Cortex of kidney (tissue), 1 donor: ENCODE data around the gene SLC35B1.

ENCODE experiments used
- DNase-seq: peaks from one replicate; lab custom pipeline; 2025; lab: John Stamatoyannopoulos, UW

SLC35B1 gene

GRCh38 chr17:49670002-49670401 is 37.8 kb downstream of the SLC35B1 start:
- no peak for DNase-seq

DNA sequence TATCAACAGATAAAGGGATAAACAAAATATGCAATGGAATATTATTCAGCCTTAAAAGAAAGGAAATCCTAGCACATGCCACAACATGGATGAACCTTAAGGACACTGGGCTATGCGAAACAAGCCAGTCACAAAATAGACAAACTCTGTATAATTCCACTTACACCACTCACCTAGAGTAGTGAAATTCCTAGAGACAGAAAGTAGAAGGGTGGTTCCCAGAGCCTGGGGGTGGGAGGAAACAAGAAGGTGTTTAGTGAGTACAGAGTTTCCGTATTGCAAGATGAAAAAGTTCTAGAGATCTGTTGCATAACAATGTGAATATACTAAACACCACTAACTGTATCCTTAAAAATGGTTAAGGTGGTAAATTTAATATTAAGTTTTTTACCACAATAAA is 39.9 kb downstream of the SLC35B1 start:
- DNase-seq = no peak

GRCh38 chr17:49664706-49665211 is 43.0 kb downstream of the SLC35B1 start:
- no peak for DNase-seq

DNA sequence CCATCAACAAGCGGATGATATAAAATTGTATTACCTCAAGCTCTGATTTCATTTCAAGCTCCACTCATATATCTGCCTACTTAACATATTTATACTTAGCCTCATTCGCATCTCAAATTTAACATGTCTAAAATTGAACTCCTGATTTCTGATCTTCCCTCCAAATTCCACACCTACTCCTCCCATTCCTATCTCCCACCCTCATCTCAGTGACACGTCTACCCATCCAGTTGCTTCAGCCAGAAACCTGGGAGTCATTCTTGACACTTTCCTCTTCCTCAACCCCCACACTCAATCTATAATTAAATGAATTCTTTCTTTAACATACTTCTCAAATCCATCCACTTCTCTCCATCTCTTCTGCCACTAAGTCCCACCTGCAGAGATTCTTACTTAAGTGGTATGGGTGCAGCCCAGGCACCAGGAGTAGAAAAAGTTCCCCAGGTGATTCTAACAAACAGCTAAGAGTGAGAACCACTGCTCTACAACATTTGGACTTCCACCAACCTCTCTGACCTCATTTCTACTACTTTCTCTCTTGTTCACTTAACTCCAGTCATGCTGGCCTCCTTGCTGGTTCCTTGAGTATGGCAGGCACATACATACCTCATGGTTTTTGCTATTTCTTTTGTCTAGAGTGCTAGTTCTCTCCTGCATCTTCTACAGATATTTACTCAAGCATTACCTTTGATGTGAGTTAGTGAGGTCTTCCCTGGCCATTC is 47.9 kb downstream of the SLC35B1 start:
- DNase-seq = no peak

GRCh38 chr17:49656247-49656646 is 51.5 kb downstream of the SLC35B1 start:
- DNase-seq = no peak
